Mesodermal cell (in vitro differentiated cells): Measurements from ENCODE around the gene CGNL1.
A peak's percentile ranks its signal among the peaks of the same experiment; 100 is the strongest.

Experiments
- H3K27ac ChIP-seq: 2 replicates; pipeline ENCODE4 v1.7.0; 2013; ENCODE audit warnings: mild to moderate bottlenecking, low read depth, low read length, moderate library complexity; ENCODE audit not compliant: severe bottlenecking
- H3K36me3 ChIP-seq: 2 replicates; pipeline ENCODE4 v1.7.1; 2013; ENCODE audit warnings: mild to moderate bottlenecking, low read length, moderate library complexity; ENCODE audit not compliant: control insufficient read depth, insufficient read depth
- H3K4me1 ChIP-seq: one replicate; pipeline ENCODE4 v1.7.1; 2013; ENCODE audit warnings: mild to moderate bottlenecking, low read length; ENCODE audit not compliant: insufficient read depth, control insufficient read depth, poor library complexity, severe bottlenecking
- H3K4me3 ChIP-seq: 2 replicates; pipeline ENCODE4 v1.7.0; 2013; ENCODE audit warnings: low read length, control low read depth, mild to moderate bottlenecking; ENCODE audit not compliant: insufficient read depth, poor library complexity, severe bottlenecking; ENCODE audit errors: extremely low read depth
- H3K9me3 ChIP-seq: 2 replicates; pipeline ENCODE4 v1.7.1; 2013; ENCODE audit warnings: mild to moderate bottlenecking, low read length, moderate library complexity; ENCODE audit not compliant: control insufficient read depth
- WGBS, 2 experiments: methylation state at CpG; one replicate each; pipeline ENCODE4 v1.1.5; 2013; ENCODE audit warnings: missing lambda C conversion rate in 2 of 2; ENCODE audit not compliant: insufficient coverage in 2 of 2; 5-methylcytosine and 5-hydroxymethylcytosine counted together

CGNL1 gene

DNA sequence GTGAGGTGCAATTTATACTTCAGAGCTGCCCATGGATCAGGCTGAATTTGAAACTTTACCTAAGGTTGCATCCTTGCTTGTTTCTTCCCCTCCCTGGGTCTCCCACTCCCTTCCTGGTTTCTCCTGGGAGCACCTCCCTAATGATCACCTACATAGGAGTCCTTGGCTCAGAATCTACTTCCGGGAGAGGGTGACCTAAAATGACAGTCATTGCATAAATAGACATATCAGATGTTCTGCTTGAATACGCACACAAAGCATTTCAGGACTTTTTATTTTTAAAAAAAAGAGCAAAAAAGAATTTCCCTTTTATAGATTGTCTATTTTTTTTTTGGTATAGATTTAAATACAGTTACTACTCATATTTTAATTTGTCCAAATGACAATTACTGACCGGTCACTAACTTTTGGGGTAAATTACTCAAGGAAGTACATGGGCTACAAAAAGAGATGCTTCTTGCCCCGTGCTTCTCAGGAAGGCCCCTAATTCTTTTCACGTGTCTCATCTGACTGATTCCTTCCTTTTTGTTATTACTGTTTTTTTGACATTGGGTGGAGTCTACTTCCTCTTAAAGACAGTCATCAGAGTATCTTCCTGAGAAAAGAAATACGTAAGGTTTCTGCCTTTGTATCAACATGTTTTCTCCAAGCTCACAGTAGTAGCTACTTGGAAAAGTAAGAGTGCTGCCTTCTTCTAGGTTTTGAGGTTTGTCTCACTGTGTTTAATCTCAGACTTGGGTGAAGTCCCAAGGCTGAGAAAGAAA lies 210.5 kb downstream of the CGNL1 start:
- Histone ChIP-seq H3K4me1 (peaks cover 13% of the 10 kb centered on the region), H3K27ac (no peak overlapping the region), H3K4me3 (no peak overlapping the region), H3K36me3 (no peaks in the 10 kb centered on the region), H3K9me3 (peaks cover 14% of the 10 kb centered on the region)
- 80 to 100% methylated on average over 1 to 2 of the region's 6 CpGs for WGBS, 2 experiments

GRCh38 chr15:57589281-57589680 lies 213.0 kb downstream of the CGNL1 start:
- Histone ChIP-seq H3K4me3 (no peak overlapping the region), H3K9me3 (no peaks in the 10 kb centered on the region), H3K36me3 (no peaks in the 10 kb centered on the region), H3K27ac (no peak overlapping the region), H3K4me1 (peaks cover 13% of the 10 kb centered on the region)
- no CpG with 5 or more reads among the region's 1 CpG for WGBS, 2 experiments

DNA sequence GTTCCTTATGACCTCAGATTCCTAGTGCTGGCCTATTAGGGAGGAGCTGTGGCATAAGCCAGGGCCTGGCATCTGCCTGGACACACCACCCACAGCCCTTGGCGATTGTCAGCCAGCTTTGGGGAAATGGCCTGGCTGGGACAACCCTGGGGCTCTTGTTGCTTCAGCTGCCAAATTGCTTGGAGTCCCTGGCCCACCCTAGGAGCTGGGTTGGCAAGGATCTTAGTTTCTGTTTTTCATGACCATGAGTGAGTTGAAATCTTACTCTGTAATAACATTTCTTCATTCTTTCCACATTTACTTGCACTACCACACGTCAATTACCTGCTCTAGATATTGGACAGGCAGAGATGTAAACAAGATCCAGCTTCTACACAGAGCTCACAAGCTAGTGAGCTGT lies 213.4 kb downstream of the CGNL1 start:
- Histone ChIP-seq H3K4me1 (peaks cover 13% of the 10 kb centered on the region), H3K36me3 (no peaks in the 10 kb centered on the region), H3K4me3 (no peak overlapping the region), H3K27ac (no peak overlapping the region), H3K9me3 (no peaks in the 10 kb centered on the region)
- WGBS, 2 experiments, result 70 to 100% methylated on average over 1 of the region's 2 CpGs

DNA sequence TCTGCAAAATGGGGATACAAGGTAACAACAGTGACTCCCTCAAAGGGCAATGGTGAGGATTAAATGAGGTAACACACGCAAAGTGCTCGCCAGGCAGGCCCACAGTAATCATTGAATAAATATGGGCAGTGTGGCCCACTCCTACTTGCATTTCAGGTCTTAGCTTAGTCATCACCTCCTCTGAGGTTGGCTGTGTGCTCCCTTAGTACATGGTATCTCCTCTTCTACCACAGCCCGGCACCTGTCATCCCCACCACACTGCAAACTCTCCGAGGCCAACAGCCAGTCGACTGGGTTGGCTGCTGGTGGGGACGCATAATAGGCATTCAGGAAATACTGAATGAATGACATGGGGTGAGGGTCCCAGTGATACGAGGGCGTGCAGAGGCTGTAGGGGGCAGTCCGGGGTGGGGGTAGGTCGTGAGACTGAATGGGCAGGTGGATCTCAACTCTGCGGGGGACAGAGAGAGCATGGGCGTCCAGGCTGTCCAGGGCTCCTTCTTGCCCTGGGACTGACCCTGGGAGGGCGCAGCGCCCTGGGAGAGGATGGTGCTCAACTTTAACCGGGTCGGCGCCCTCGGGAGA lies 215.0 kb downstream of the CGNL1 start:
- Histone ChIP-seq H3K9me3 (no peaks in the 10 kb centered on the region), H3K4me3 (peak overlapping the region; percentile 42), H3K36me3 (no peaks in the 10 kb centered on the region), H3K27ac (no peak overlapping the region), H3K4me1 (peaks cover 13% of the 10 kb centered on the region)
- 22 to 31% methylated on average over 9 to 12 of the region's 18 CpGs for WGBS, 2 experiments

DNA sequence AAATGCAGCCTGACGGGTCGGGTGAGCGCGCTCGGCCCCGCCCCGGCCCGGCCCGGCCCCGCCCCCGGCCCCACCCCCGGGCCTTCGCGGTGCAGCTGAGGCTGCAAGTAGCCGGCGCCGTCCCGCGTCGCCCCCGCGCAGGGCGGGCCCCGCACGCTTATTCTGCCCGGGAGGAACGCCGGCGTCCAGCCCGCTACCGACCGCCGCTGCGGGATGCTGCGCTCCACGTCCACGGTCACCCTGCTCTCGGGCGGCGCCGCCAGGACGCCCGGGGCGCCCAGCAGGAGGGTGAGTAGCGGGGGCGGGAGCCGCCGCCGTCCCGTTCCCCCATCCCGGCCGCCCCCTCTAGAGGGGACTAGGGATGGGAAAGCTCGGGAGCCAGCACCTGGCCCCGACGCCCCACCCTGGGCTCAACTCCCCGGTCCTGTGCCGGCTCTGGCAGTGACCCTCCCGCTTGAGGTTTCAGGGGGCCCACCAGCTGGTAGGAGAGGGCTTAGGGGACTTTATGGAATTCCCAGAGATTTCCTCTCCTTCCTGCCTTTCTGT lies 215.6 kb downstream of the CGNL1 start, which contains the start of gene MYZAP:
TSS of gene MYZAP (plus strand) at position 83 of the 546 bp plus-strand sequence. CDS start at position 214, 131 bp downstream.
- H3K36me3 ChIP-seq, result no peaks in the 10 kb centered on the region
- H3K27ac ChIP-seq, result no peak within 1 kb of the TSS
- 1 to 3% methylated on average over 30 to 33 of the region's 58 CpGs for WGBS, 2 experiments
- H3K9me3 ChIP-seq, result no peaks in the 10 kb centered on the region
- peaks cover 13% of the 10 kb centered on the region for H3K4me1 ChIP-seq
- H3K4me3 ChIP-seq, result peak within 1 kb of the TSS; percentile 42

- H3K27ac ChIP-seq, result no peak overlapping the region
- no peaks in the 10 kb centered on the region for H3K9me3 ChIP-seq
- no peaks in the 10 kb centered on the region for H3K36me3 ChIP-seq
- WGBS, 2 experiments, result 90% methylated on average over 5 of the region's 5 CpGs; no CpG with 5 or more reads in 1 of the 2 experiments
- peak overlapping the region; percentile 42 for H3K4me3 ChIP-seq
- peaks cover 13% of the 10 kb centered on the region for H3K4me1 ChIP-seq
These were observed 216.1 kb downstream of the CGNL1 start for GRCh38 chr15:57592426-57592825.

GRCh38 chr15:57592836-57593420 lies 216.6 kb downstream of the CGNL1 start:
- Histone ChIP-seq H3K9me3 (no peaks in the 10 kb centered on the region), H3K4me1 (peaks cover 13% of the 10 kb centered on the region), H3K36me3 (no peaks in the 10 kb centered on the region), H3K27ac (no peak overlapping the region), H3K4me3 (peak overlapping the region; percentile 42)
- WGBS, 2 experiments, result 100% methylated on average over 1 to 2 of the region's 5 CpGs

- H3K36me3 ChIP-seq, result no peaks in the 10 kb centered on the region
- H3K9me3 ChIP-seq, result no peaks in the 10 kb centered on the region
- H3K4me1 ChIP-seq, result peaks cover 2% of the 10 kb centered on the region
- no peak overlapping the region for H3K4me3 ChIP-seq
- H3K27ac ChIP-seq, result no peak overlapping the region
- WGBS, 2 experiments, result 93% methylated on average over 6 of the region's 6 CpGs
These were observed 218.2 kb downstream of the CGNL1 start for GRCh38 chr15:57594479-57594878.

DNA sequence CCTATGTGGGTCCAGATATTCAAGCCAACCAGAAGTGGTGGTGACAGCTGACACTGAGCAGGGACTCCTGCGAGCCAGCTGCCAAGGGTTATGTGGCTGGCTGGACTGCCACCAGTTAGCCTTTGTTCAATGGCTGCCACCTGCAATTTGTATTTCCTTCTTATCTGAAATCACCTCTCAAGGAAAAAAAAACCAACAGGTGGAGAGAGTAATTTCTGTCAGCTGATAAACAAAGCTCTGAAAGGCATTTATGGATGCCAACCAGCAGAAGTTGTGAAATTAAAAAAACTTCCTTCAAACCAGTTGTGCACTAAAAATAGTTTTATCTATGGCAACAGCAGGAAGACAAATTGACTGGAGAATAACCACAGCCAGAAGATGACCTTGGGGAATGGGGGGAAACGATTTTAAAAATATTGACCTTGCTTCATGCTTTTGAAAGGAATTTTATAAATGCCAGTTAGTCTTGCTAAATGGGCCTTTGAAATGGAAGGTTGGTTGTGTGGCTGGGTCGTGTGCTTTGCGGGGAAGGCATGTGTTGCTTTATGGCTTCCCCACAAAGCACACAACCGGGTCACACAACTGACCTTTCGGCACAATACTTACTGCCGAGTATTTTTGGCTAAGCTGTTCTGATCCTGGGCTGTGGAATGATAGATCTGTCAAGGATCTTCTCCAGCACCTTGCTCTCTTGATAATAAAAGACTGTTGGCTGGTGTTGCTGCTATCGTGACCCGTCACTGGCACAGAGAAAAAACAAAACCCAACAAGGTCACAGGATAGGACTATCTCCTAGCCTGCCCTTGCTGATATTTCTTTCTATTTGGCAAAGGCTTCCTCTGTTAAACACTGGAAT lies 218.9 kb downstream of the CGNL1 start:
- no peaks in the 10 kb centered on the region for H3K36me3 ChIP-seq
- 95 to 98% methylated on average over 4 to 8 of the region's 9 CpGs for WGBS, 2 experiments
- H3K4me1 ChIP-seq, result no peaks in the 10 kb centered on the region
- no peaks in the 10 kb centered on the region for H3K9me3 ChIP-seq
- H3K27ac ChIP-seq, result no peak overlapping the region
- H3K4me3 ChIP-seq, result no peak overlapping the region

DNA sequence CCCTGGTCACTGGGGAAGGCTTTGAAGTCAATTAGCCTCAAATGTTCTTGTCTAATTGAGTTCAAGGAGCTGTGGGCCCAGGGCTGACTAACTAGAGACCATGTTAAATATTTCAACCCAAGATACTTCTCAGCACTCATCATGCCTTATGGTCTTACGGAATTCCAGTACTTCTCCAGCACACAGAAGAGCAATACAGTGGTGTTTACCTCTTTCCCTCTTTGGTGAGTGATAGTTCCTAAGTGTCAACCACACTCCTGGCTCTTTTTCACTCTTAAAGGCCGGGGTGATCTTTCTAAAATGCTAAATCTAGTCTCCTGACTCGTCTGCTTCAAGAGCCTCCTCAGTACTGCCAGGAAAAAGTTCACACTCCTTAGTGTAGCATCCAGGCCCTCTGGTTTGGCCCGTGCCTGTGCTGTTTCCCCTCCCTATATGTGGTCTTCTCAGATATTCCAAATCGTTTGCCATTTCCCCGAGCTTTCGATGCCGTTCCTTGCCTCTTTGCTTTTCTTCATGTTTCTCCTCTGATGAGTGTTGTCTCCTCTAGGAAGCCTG lies 220.1 kb downstream of the CGNL1 start:
- Histone ChIP-seq H3K27ac (no peak overlapping the region), H3K4me3 (no peak overlapping the region), H3K36me3 (no peaks in the 10 kb centered on the region), H3K4me1 (no peaks in the 10 kb centered on the region), H3K9me3 (no peaks in the 10 kb centered on the region)
- WGBS, 2 experiments, result 90 to 95% methylated on average over 4 to 8 of the region's 8 CpGs
